Astrocyte (in vitro differentiated cells and primary cell): ENCODE data around the gene DCAF12L2. TPM values are rescaled to one million over a fixed set of nuclear protein-coding genes. Genes with fewer than 3 reads are reported as not detected.

Experiments
- DNase-seq: peaks from one replicate; pipeline ENCODE4 v3.0.0-alpha.2; 2010; ENCODE audit warnings: low read depth
- FAIRE-seq: peaks from 2 replicates; lab custom pipeline; 2011; peaks lifted over from hg19 to GRCh38; lab: Jason Lieb, UNC
- H2AFZ ChIP-seq: 2 replicates; pipeline ENCODE4 v1.6.0; 2012; ENCODE audit warnings: low read depth, low read length, inconsistent platforms
- H3K27ac ChIP-seq: 2 replicates; pipeline ENCODE4 v1.5.1; 2011; ENCODE audit warnings: low read depth, low read length, inconsistent platforms
- H3K27me3 ChIP-seq: 2 replicates; pipeline ENCODE4 v1.6.0; 2011; ENCODE audit warnings: low read length, inconsistent platforms; ENCODE audit not compliant: insufficient read depth
- H3K36me3 ChIP-seq: 2 replicates; pipeline ENCODE4 v1.5.1; 2011; ENCODE audit warnings: low read length, inconsistent platforms; ENCODE audit not compliant: insufficient read depth
- H3K4me1 ChIP-seq: 2 replicates; pipeline ENCODE4 v1.5.1; 2011; ENCODE audit warnings: low read length, inconsistent platforms; ENCODE audit not compliant: insufficient read depth
- H3K4me2 ChIP-seq: 2 replicates; pipeline ENCODE4 v1.6.0; 2012; ENCODE audit warnings: low read length, inconsistent platforms
- H3K4me3 ChIP-seq: 2 replicates; pipeline ENCODE4 v1.5.1; 2011; ENCODE audit warnings: low read depth, mild to moderate bottlenecking, low read length, inconsistent platforms; ENCODE audit not compliant: insufficient read depth
- H3K79me2 ChIP-seq: 2 replicates; pipeline ENCODE4 v1.6.0; 2012; ENCODE audit warnings: mild to moderate bottlenecking, low read length, inconsistent platforms; ENCODE audit not compliant: insufficient read depth
- H3K9ac ChIP-seq: 2 replicates; pipeline ENCODE4 v1.6.0; 2012; ENCODE audit warnings: mild to moderate bottlenecking, low read length, inconsistent platforms
- H3K9me3 ChIP-seq: 2 replicates; pipeline ENCODE4 v1.5.1; 2012; ENCODE audit warnings: low read depth, mild to moderate bottlenecking, low read length, inconsistent platforms; ENCODE audit not compliant: insufficient read depth
- H4K20me1 ChIP-seq: 2 replicates; pipeline ENCODE4 v1.6.0; 2012; ENCODE audit warnings: low read length, inconsistent platforms; ENCODE audit not compliant: insufficient read depth
- H3K27ac Mint-ChIP-seq: one replicate; pipeline ENCODE4 v1.8.0; 2021; ENCODE audit warnings: mild to moderate bottlenecking, mixed read lengths; ENCODE audit not compliant: unreplicated experiment
- H3K27me3 Mint-ChIP-seq: one replicate; pipeline ENCODE4 v1.8.0; 2021; ENCODE audit warnings: low read depth, mixed read lengths; ENCODE audit not compliant: unreplicated experiment
- H3K36me3 Mint-ChIP-seq: one replicate; pipeline ENCODE4 v1.8.0; 2021; ENCODE audit warnings: low read depth, mixed read lengths; ENCODE audit not compliant: unreplicated experiment
- H3K4me1 Mint-ChIP-seq: one replicate; pipeline ENCODE4 v1.8.0; 2021; ENCODE audit warnings: low read depth, mixed read lengths; ENCODE audit not compliant: unreplicated experiment
- H3K4me3 Mint-ChIP-seq: one replicate; pipeline ENCODE4 v1.8.0; 2021; ENCODE audit warnings: mild to moderate bottlenecking, moderate library complexity, mixed read lengths; ENCODE audit not compliant: unreplicated experiment
- H3K9me3 Mint-ChIP-seq: one replicate; pipeline ENCODE4 v1.8.0; 2021; ENCODE audit warnings: mild to moderate bottlenecking, mixed read lengths; ENCODE audit not compliant: unreplicated experiment
- CTCF ChIP-seq: IDR thresholded peaks from 2 replicates; pipeline ENCODE4 v1.5.1; 2011; ENCODE audit warnings: low read depth, mild to moderate bottlenecking, inconsistent platforms, low read length, moderate library complexity; ENCODE audit not compliant: insufficient read depth
- EZH2 ChIP-seq: IDR thresholded peaks from 2 replicates; pipeline ENCODE4 v1.6.1; 2012; ENCODE audit warnings: mild to moderate bottlenecking, low read length, inconsistent platforms; ENCODE audit not compliant: insufficient read depth
- total RNA-seq: library from RNA; stranded (reverse); gene quantifications from 2 replicates; pipeline ENCODE4 v1.2.1, GENCODE V29; 2021

DCAF12L2 gene
- total RNA-seq, 1 donor from 2014 or later, result 0.59 TPM

GRCh38 chrX:126164689-126165400, 1.2 kb downstream of the DCAF12L2 start:
- H3K27me3 Mint-ChIP-seq, result peaks cover 10% of the 10 kb centered on the region
- no peak for TF ChIP-seq CTCF
- no peak for TF ChIP-seq EZH2

GRCh38 chrX:126164226-126164625, 1.9 kb downstream of the DCAF12L2 start:
- no peaks in the 10 kb centered on the region for H3K27me3 ChIP-seq
- no peak overlapping the region for H2AFZ ChIP-seq
- H3K9me3 ChIP-seq, result no peaks in the 10 kb centered on the region
- no peaks in the 10 kb centered on the region for H3K36me3 ChIP-seq
- no peak overlapping the region for H3K4me2 ChIP-seq
- TF ChIP-seq EZH2, result no peak
- no peak for TF ChIP-seq CTCF
- no peaks in the 10 kb centered on the region for H3K79me2 ChIP-seq
- FAIRE-seq, result no peak
- no peaks in the 10 kb centered on the region for H4K20me1 ChIP-seq
- Mint-ChIP-seq H3K27me3 (peaks cover 10% of the 10 kb centered on the region), H3K9me3 (no peaks in the 10 kb centered on the region), H3K36me3 (no peaks in the 10 kb centered on the region), H3K4me1 (no peaks in the 10 kb centered on the region), H3K27ac (no peak overlapping the region), H3K4me3 (no peak overlapping the region)
- no peaks in the 10 kb centered on the region for H3K4me1 ChIP-seq
- H3K4me3 ChIP-seq, result no peak overlapping the region
- DNase-seq, result no peak
- H3K9ac ChIP-seq, result no peak overlapping the region
- H3K27ac ChIP-seq, result no peak overlapping the region

More at GRCh38 chrX:126164689-126165400, 1.2 kb downstream of the DCAF12L2 start:
- no peak overlapping the region for H3K27ac Mint-ChIP-seq
- no peaks in the 10 kb centered on the region for H3K9me3 Mint-ChIP-seq
- Histone ChIP-seq H3K79me2 (no peaks in the 10 kb centered on the region), H2AFZ (no peak overlapping the region), H3K36me3 (no peaks in the 10 kb centered on the region), H3K9ac (no peak overlapping the region), H3K9me3 (no peaks in the 10 kb centered on the region), H3K4me1 (no peaks in the 10 kb centered on the region), H3K27me3 (no peaks in the 10 kb centered on the region), H3K4me3 (no peak overlapping the region), H3K27ac (no peak overlapping the region), H4K20me1 (no peaks in the 10 kb centered on the region), H3K4me2 (no peak overlapping the region)
- FAIRE-seq (no peak), DNase-seq (no peak)
- no peaks in the 10 kb centered on the region for H3K36me3 Mint-ChIP-seq
- no peaks in the 10 kb centered on the region for H3K4me1 Mint-ChIP-seq
- H3K4me3 Mint-ChIP-seq, result no peak overlapping the region

- Mint-ChIP-seq H3K4me1 (no peaks in the 10 kb centered on the region), H3K27me3 (no peaks in the 10 kb centered on the region), H3K4me3 (no peak overlapping the region), H3K9me3 (no peaks in the 10 kb centered on the region), H3K36me3 (no peaks in the 10 kb centered on the region), H3K27ac (no peak overlapping the region)
- no peak for TF ChIP-seq EZH2
- TF ChIP-seq CTCF, result no peak
- Histone ChIP-seq H3K79me2 (no peaks in the 10 kb centered on the region), H3K27ac (no peak overlapping the region), H4K20me1 (no peaks in the 10 kb centered on the region), H3K9me3 (no peaks in the 10 kb centered on the region), H3K4me1 (no peaks in the 10 kb centered on the region), H3K27me3 (no peaks in the 10 kb centered on the region), H3K4me2 (no peak overlapping the region), H2AFZ (no peak overlapping the region), H3K36me3 (no peaks in the 10 kb centered on the region), H3K4me3 (no peak overlapping the region), H3K9ac (no peak overlapping the region)
- peak; percentile 17 for FAIRE-seq
- no peak for DNase-seq
These were observed 25.1 kb downstream of the DCAF12L2 start for GRCh38 chrX:126141014-126141413.
